ENCODE measurements around the gene MYOCOS.

Gene MYOCOS

GRCh38 chr1:171663854-171664575, 42.0 kb downstream of the MYOCOS start:
- DNase-seq, result no peak

- no peak for DNase-seq
Observed at GRCh38 chr1:171664976-171665375, 42.9 kb downstream of the MYOCOS start.

- no peak for DNase-seq
Observed at GRCh38 chr1:171666114-171666769, 44.2 kb downstream of the MYOCOS start.

GRCh38 chr1:171668372-171668771, 46.3 kb downstream of the MYOCOS start:
- DNase-seq, result no peak

GRCh38 chr1:171670739-171671138, 48.7 kb downstream of the MYOCOS start:
- no peak for DNase-seq

GRCh38 chr1:171674431-171675405, 52.7 kb downstream of the MYOCOS start:
- DNase-seq, result no peak

Measured in stimulated activated CD4-positive, alpha-beta T cell treated with anti-CD3 and anti-CD28 coated beads, Interleukin-15, amount 100 ng/mL, for 24 hours (primary cell).